Tibial nerve (tissue), 4 donors: ENCODE data around the gene FMN2. TPM values are rescaled to one million over a fixed set of nuclear protein-coding genes. Genes with fewer than 3 reads are reported as not detected.

Experiments
- DNase-seq, 2 donors: peaks; one replicate each; pipeline ENCODE4 v3.0.0-alpha.2; 2019; ENCODE audit warnings: low spot score in 2 of 2
- H3K27ac ChIP-seq, 4 donors: fragments of 200-600 bp; sonication (generic) in 3 of 4; one replicate each; pipeline ENCODE4 v1.5.1; 2017 to 2019; ENCODE audit warnings: mild to moderate bottlenecking in 1 of 4
- H3K27me3 ChIP-seq, 2 donors: fragments of 200-600 bp; sonication (generic) in 1 of 2; one replicate each; pipeline versions ENCODE4 v1.5.1 to v1.6.0; 2017 to 2019
- H3K36me3 ChIP-seq, 3 donors: fragments of 200-600 bp; sonication (generic); one replicate each; pipeline ENCODE4 v1.5.1; 2018 to 2019
- H3K4me1 ChIP-seq, 4 donors: fragments of 200-600 bp; sonication (generic) in 3 of 4; one replicate each; pipeline ENCODE4 v1.5.1; 2017 to 2019
- H3K4me3 ChIP-seq, 4 donors: fragments of 200-600 bp; sonication (generic) in 3 of 4; one replicate each; pipeline ENCODE4 v1.5.1; 2017 to 2019; ENCODE audit warnings: mild to moderate bottlenecking in 1 of 4, moderate library complexity in 1 of 4
- H3K9me3 ChIP-seq, 4 donors: fragments of 200-600 bp; sonication (generic) in 3 of 4; one replicate each; pipeline ENCODE4 v1.5.1; 2017 to 2019
- CTCF ChIP-seq, 5 experiments: fragments of 200-600 bp in 3 of 5; fragments of 450-650 bp in 2 of 5; sonication (generic) in 3 of 5; IDR thresholded peaks; one replicate each; pipeline ENCODE4 v1.5.1; 2016 to 2019; ENCODE audit warnings: antibody characterized with exemption in 5 of 5, mild to moderate bottlenecking in 3 of 5, moderate library complexity in 2 of 5
- EP300 ChIP-seq, 2 donors: sonication (generic); formaldehyde crosslinking; IDR thresholded peaks; one replicate each; pipeline ENCODE4 v1.6.1; 2017; ENCODE audit warnings: antibody characterized with exemption in 2 of 2, mild to moderate bottlenecking in 1 of 2
- POLR2A ChIP-seq, 2 donors: fragments of 450-650 bp; IDR thresholded peaks; one replicate each; pipeline ENCODE4 v1.6.1; 2017; ENCODE audit warnings: antibody characterized with exemption in 2 of 2, mild to moderate bottlenecking in 2 of 2, moderate library complexity in 2 of 2
- WGBS, 2 donors: methylation state at CpG; one replicate each; pipeline ENCODE4 v1.1.5; 2018; 5-methylcytosine and 5-hydroxymethylcytosine counted together
- total RNA-seq, 4 donors: library from RNA; depleted of rRNA; stranded (reverse); fragments of >200 nt; gene quantifications; one replicate each; pipeline ENCODE4 v1.1.0, GENCODE V29; 2016

The FMN2 gene
- total RNA-seq, 4 donors from 2014 or later = 16.7 to 24.9 (median 24.4) TPM

GRCh38 chr1:240310226-240310925 lies 218.7 kb downstream of the FMN2 start:
- no peak overlapping the region for H3K27ac ChIP-seq
- DNase-seq = no peak
- TF ChIP-seq POLR2A (IDR thresholded peaks at IDR 0.05) (no peak), CTCF (IDR thresholded peaks at IDR 0.05) (no peak), EP300 (IDR thresholded peaks at IDR 0.05) (no peak)
- H3K4me3 ChIP-seq = no peak overlapping the region
- H3K4me1 ChIP-seq = peaks cover 0 to 26% (median 2%) of the 10 kb centered on the region in 4 donors
- 66 to 82% methylated on average over 1 of the region's 1 CpG for WGBS, 2 donors
- no peaks in the 10 kb centered on the region for H3K27me3 ChIP-seq
- no peaks in the 10 kb centered on the region for H3K36me3 ChIP-seq
- no peaks in the 10 kb centered on the region for H3K9me3 ChIP-seq

DNA sequence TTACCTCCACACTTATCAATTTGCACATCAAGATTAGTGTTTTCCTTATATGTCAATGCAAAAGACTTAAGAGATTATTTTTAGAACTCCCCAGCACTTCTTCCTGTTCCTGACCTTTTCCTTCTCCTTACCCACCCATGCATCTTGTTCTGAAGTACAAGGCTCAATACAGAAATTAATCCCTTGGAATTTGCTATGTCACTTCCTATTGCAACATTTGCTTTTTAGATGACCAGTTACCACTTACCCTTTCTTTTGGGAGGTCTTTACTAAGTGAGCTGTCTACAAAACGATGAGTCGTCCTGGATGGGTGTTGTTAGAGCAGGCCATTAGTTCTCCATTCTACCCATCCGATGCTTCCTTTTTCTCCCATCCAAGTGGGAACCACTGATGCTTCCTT lies 221.2 kb downstream of the FMN2 start:
- Histone ChIP-seq H3K27me3 (no peaks in the 10 kb centered on the region), H3K9me3 (no peaks in the 10 kb centered on the region), H3K4me3 (no peak overlapping the region), H3K36me3 (no peaks in the 10 kb centered on the region), H3K4me1 (peaks cover 0 to 28% (median 2%) of the 10 kb centered on the region in 4 donors), H3K27ac (no peak overlapping the region)
- WGBS, 2 donors = 51 to 73% methylated on average over 3 of the region's 3 CpGs
- TF ChIP-seq EP300 (IDR thresholded peaks at IDR 0.05) = no peak
- TF ChIP-seq CTCF (IDR thresholded peaks at IDR 0.05) = no peak
- TF ChIP-seq POLR2A (IDR thresholded peaks at IDR 0.05) = no peak
- DNase-seq = no peak

- peaks cover 0 to 28% (median 2%) of the 10 kb centered on the region in 4 donors for H3K4me1 ChIP-seq
- no peak overlapping the region for H3K4me3 ChIP-seq
- no peak overlapping the region for H3K27ac ChIP-seq
- no peak for TF ChIP-seq POLR2A (IDR thresholded peaks at IDR 0.05)
- TF ChIP-seq CTCF (IDR thresholded peaks at IDR 0.05) = no peak
- TF ChIP-seq EP300 (IDR thresholded peaks at IDR 0.05) = no peak
- no peaks in the 10 kb centered on the region for H3K36me3 ChIP-seq
- no peaks in the 10 kb centered on the region for H3K27me3 ChIP-seq
- no peaks in the 10 kb centered on the region for H3K9me3 ChIP-seq
- DNase-seq = no peak
- WGBS, 2 donors = 47 to 48% methylated on average over 3 of the region's 3 CpGs
Observed at GRCh38 chr1:240314845-240315801, 223.4 kb downstream of the FMN2 start.

GRCh38 chr1:240319998-240320397 lies 228.3 kb downstream of the FMN2 start:
- no peaks in the 10 kb centered on the region for H3K36me3 ChIP-seq
- H3K4me3 ChIP-seq = no peak overlapping the region
- no peaks in the 10 kb centered on the region for H3K9me3 ChIP-seq
- TF ChIP-seq CTCF (IDR thresholded peaks at IDR 0.05) (no peak), EP300 (IDR thresholded peaks at IDR 0.05) (no peak), POLR2A (IDR thresholded peaks at IDR 0.05) (no peak)
- H3K27ac ChIP-seq = no peak overlapping the region
- peaks cover 0 to 6% (median under 1%) of the 10 kb centered on the region in 4 donors for H3K4me1 ChIP-seq
- 86 to 90% methylated on average over 3 of the region's 3 CpGs for WGBS, 2 donors
- no peak for DNase-seq
- no peaks in the 10 kb centered on the region for H3K27me3 ChIP-seq

DNA sequence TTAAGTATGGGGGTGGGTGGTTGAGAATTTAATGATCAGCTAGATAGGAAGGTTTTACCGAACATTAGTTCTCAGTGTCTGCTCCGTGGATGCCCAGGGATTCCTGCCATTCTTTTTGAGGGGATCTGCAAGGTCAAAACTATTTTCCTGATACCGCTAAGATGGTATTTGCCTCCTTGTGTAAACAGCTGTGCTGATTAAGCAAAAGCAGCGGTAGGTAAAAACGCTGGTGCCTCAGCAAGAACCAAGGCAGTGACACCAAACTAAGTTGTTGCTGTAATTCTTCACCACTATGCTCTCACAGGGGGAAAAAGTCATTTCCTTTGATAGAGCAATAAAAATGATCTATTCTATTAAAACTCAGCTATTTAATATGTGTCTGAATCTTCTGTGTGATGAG lies 229.0 kb downstream of the FMN2 start:
- no peak overlapping the region for H3K27ac ChIP-seq
- no peaks in the 10 kb centered on the region for H3K4me1 ChIP-seq
- no peak for DNase-seq
- H3K9me3 ChIP-seq = no peaks in the 10 kb centered on the region
- TF ChIP-seq EP300 (IDR thresholded peaks at IDR 0.05) = no peak
- TF ChIP-seq CTCF (IDR thresholded peaks at IDR 0.05) = no peak
- no peak for TF ChIP-seq POLR2A (IDR thresholded peaks at IDR 0.05)
- no peaks in the 10 kb centered on the region for H3K27me3 ChIP-seq
- no peaks in the 10 kb centered on the region for H3K36me3 ChIP-seq
- WGBS, 2 donors = 67 to 81% methylated on average over 5 of the region's 5 CpGs
- H3K4me3 ChIP-seq = no peak overlapping the region
